Keratinocyte (primary cell): Measurements from ENCODE around the gene TRAF2.
A peak's percentile ranks its signal among the peaks of the same experiment; 100 is the strongest.

Source experiments
- CTCF ChIP-seq, 3 experiments: IDR thresholded peaks in 1 of 3; conservative IDR thresholded peaks in 1 of 3; optimal IDR thresholded peaks in 1 of 3; 2 replicates in 2 of 3; 3 replicates in 1 of 3; pipeline versions ENCODE3 to v1.5.1; 2011; ENCODE audit warnings: low read length in 3 of 3, mild to moderate bottlenecking in 3 of 3, moderate library complexity in 2 of 3, control low read depth in 1 of 3, inconsistent platforms in 1 of 3; ENCODE audit not compliant: insufficient read depth in 2 of 3; ENCODE audit errors: extremely low read depth in 1 of 3
- EZH2 ChIP-seq: IDR thresholded peaks from one replicate; pipeline ENCODE4 v1.6.1; 2012; ENCODE audit warnings: inconsistent platforms, mild to moderate bottlenecking, low read length, moderate library complexity

- TF ChIP-seq CTCF (optimal IDR thresholded peaks at IDR 0.05 in 1 of 3, IDR thresholded peaks at IDR 0.05 in 1 of 3, conservative IDR thresholded peaks at IDR 0.05 in 1 of 3; ENCODE audit: extremely low read depth in 1 of 3, insufficient read depth in 2 of 3, low read length in 3 of 3) (peak in 1 of 3 experiments; percentile 6), EZH2 (no peak)
These were observed 29.7 kb upstream of the TRAF2 start for GRCh38 chr9:136856541-136857141.
